Esophagus muscularis mucosa (tissue), 4 donors: ENCODE data around the gene LMNTD2. TPM values are rescaled to one million over a fixed set of nuclear protein-coding genes. Genes with fewer than 3 reads are reported as not detected.

Experiments
- DNase-seq: peaks from one replicate; pipeline ENCODE4 v3.0.0-alpha.2; 2017; ENCODE audit errors: extremely low spot score
- H3K27ac ChIP-seq, 4 donors: fragments of 200-600 bp; sonication (generic); replicated peaks in 1 of 4; 1 replicate in 3 of 4; 2 replicates in 1 of 4; pipeline ENCODE4 v1.5.1; 2016 to 2019; ENCODE audit warnings: mild to moderate bottlenecking in 1 of 4
- H3K27me3 ChIP-seq, 4 donors: fragments of 200-600 bp; sonication (generic); one replicate each; pipeline versions ENCODE4 v1.5.1 to v1.6.0; 2016 to 2019
- H3K36me3 ChIP-seq, 4 donors: fragments of 200-600 bp; sonication (generic); one replicate each; pipeline ENCODE4 v1.5.1; 2016 to 2019
- H3K4me1 ChIP-seq, 4 donors: fragments of 200-600 bp; sonication (generic); one replicate each; pipeline ENCODE4 v1.5.1; 2016 to 2019
- H3K4me3 ChIP-seq, 4 donors: fragments of 200-600 bp; sonication (generic); 1 replicate in 2 of 4; 2 replicates in 2 of 4; pipeline ENCODE4 v1.5.1; 2016 to 2019; ENCODE audit warnings: mild to moderate bottlenecking in 4 of 4, moderate library complexity in 1 of 4
- H3K9me3 ChIP-seq, 4 donors: fragments of 200-600 bp; sonication (generic); 1 replicate in 3 of 4; 2 replicates in 1 of 4; pipeline ENCODE4 v1.5.1; 2016 to 2019
- EP300 ChIP-seq: sonication (generic); formaldehyde crosslinking; IDR thresholded peaks from one replicate; pipeline ENCODE4 v1.6.1; 2017; ENCODE audit warnings: antibody characterized with exemption
- POLR2A ChIP-seq: fragments of 450-650 bp; IDR thresholded peaks from one replicate; pipeline ENCODE4 v1.6.1; 2017; ENCODE audit warnings: antibody characterized with exemption, moderate library complexity, mild to moderate bottlenecking, low read depth
- POLR2AphosphoS5 ChIP-seq, 2 donors: sonication (generic); formaldehyde crosslinking; IDR thresholded peaks; one replicate each; pipeline ENCODE4 v1.6.1; 2017; ENCODE audit warnings: antibody characterized with exemption in 2 of 2
- WGBS: methylation state at CpG from one replicate; pipeline ENCODE4 v1.1.5; 2018; 5-methylcytosine and 5-hydroxymethylcytosine counted together
- intact Hi-C: fragments of 100-400 bp; cut with DNase I; formaldehyde crosslinking; loops from one replicate; pipeline ENCODE4 v1.15.1; 2023
- total RNA-seq, 4 donors: library from RNA; depleted of rRNA; stranded (reverse); fragments of >200 nt; gene quantifications; one replicate each; pipeline versions ENCODE4 v1.1.0 to v1.2.1, GENCODE V29; 2016
- TF ChIP-seq, protein P1 (sequence below), 3 experiments: fragments of 200-600 bp in 2 of 3; fragments of 450-650 bp in 1 of 3; sonication (generic) in 2 of 3; IDR thresholded peaks; one replicate each; pipeline ENCODE4 v1.5.1; 2017 to 2019; ENCODE audit warnings: antibody characterized with exemption in 3 of 3, mild to moderate bottlenecking in 2 of 3, moderate library complexity in 1 of 3

Gene LMNTD2
- total RNA-seq, 4 donors from 2014 or later = 0.52 to 3.1 (median 1.7) TPM

DNA sequence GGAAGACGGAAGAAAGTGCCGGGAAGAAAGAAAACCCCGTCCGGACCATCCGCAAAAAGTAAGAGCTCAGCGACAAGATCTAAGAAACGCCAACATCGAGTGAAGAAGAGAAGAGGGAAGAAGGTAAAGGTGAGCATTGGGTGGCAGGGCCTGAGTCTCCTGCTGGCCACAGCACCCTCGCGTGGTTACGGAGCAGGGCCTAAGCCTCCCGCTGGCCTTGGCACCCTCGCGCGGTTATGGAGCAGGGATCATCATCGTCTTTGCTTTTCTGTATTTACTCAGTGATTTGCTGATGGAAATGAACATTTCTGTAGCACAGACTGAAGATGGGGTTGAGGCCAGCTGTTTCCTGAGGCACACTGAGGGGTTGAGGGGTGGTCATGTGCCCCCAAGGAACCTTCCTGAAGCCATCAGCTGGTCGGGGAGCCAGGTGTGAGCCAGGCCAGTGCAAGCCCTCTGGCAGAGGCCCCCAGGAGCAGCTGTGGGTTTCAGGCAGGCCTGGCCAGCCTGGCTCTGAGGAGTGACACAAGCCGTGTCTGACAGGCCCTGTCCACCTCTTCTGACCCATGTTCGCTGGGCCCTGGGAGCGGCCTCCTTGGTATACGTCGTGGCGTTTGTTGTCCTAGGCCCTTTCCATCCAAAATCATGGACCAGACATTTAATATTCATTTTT lies 41.2 kb upstream of the LMNTD2 start:
- Histone ChIP-seq H3K4me1 (peaks cover 4 to 13% (median 8%) of the 10 kb centered on the region in 4 donors), H3K36me3 (peaks cover 78 to 100% (median 99%) of the 10 kb centered on the region in 4 donors), H3K4me3 (no peak overlapping the region), H3K27me3 (no peaks in the 10 kb centered on the region), H3K27ac (no peak overlapping the region), H3K9me3 (no peaks in the 10 kb centered on the region)
- 95% methylated on average over 22 of the region's 23 CpGs for WGBS
- DNase-seq = no peak
- TF ChIP-seq POLR2A (no peak), EP300 (no peak), POLR2AphosphoS5 (IDR thresholded peaks at IDR 0.05) (no peak)
- TF ChIP-seq, protein P1, sequence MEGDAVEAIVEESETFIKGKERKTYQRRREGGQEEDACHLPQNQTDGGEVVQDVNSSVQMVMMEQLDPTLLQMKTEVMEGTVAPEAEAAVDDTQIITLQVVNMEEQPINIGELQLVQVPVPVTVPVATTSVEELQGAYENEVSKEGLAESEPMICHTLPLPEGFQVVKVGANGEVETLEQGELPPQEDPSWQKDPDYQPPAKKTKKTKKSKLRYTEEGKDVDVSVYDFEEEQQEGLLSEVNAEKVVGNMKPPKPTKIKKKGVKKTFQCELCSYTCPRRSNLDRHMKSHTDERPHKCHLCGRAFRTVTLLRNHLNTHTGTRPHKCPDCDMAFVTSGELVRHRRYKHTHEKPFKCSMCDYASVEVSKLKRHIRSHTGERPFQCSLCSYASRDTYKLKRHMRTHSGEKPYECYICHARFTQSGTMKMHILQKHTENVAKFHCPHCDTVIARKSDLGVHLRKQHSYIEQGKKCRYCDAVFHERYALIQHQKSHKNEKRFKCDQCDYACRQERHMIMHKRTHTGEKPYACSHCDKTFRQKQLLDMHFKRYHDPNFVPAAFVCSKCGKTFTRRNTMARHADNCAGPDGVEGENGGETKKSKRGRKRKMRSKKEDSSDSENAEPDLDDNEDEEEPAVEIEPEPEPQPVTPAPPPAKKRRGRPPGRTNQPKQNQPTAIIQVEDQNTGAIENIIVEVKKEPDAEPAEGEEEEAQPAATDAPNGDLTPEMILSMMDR (IDR thresholded peaks at IDR 0.05) = no peak
- intact Hi-C loops = no loop called here

DNA sequence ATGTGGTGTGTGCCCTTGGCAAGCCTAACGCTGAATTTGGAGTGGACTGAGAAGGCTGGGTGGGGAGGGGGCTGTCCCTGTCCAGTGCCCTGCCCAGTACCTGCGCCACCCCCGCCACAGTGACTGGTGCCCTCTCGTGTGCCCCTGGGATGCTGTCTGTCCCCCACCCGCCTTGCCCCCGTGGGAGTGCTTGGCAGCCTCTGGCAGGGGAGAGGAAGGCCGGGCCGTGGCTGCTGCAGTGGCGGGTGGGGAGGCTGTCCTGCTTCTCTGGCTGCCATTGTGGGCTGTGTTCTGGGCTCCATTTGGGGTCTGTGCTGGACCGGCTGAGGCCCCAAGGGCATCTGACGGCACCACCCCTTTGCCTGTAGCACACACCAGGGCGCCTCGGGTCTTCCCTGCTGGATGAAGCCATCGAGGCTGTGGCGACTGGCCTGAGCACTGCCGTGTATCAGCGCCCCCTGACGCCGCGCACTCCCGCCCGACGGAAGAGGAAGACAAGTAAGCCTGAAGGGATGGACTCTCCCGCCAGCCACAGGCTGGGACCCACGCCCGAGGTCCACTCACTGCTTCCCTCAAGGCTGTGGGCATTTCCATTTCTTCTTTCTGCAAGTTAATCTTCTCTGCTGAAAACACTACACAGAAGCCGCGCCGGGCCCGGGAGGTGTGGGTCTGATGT lies 37.6 kb upstream of the LMNTD2 start:
- H3K9me3 ChIP-seq = no peaks in the 10 kb centered on the region
- intact Hi-C loops = no loop called here
- no peak for DNase-seq
- no peak overlapping the region for H3K27ac ChIP-seq
- WGBS = 88% methylated on average over 21 of the region's 30 CpGs
- TF ChIP-seq POLR2A (no peak), EP300 (no peak), POLR2AphosphoS5 (IDR thresholded peaks at IDR 0.05) (no peak)
- TF ChIP-seq, protein P1 (IDR thresholded peaks at IDR 0.05) = no peak
- no peaks in the 10 kb centered on the region for H3K4me1 ChIP-seq
- H3K4me3 ChIP-seq = no peak overlapping the region
- H3K36me3 ChIP-seq = peaks cover 79 to 100% (median 99%) of the 10 kb centered on the region in 4 donors
- no peaks in the 10 kb centered on the region for H3K27me3 ChIP-seq

DNA sequence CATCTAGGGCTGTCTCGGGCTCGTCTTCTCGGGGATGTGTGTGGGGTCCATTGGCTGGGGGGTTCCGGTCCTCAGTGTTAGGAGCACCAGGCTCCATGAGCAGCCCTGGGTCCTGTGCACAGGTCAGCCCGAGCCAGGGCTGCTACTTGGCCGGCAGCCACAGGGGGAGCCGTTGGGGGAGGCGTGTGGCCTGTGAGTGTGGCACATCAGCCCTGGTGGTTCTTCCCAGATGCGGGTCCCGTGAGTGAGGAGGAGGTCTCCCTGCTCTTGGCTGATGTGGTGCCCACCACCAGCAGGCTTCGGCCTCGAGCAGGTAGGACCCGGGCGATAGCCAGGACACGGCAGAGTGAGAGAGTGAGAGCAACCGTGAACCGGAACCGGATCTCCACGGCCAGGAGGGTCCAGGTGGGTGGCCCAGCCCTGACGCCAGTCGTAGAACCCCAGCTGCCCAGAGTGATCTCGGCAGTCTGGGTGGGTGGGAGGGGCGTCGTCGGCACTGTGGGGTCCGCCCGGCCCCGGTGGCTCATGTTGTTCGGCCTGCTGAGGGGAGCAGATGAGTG lies 36.7 kb upstream of the LMNTD2 start:
- no peaks in the 10 kb centered on the region for H3K27me3 ChIP-seq
- TF ChIP-seq POLR2AphosphoS5 (IDR thresholded peaks at IDR 0.05) (no peak), POLR2A (no peak), EP300 (no peak)
- TF ChIP-seq, protein P1 (IDR thresholded peaks at IDR 0.05) = no peak
- intact Hi-C loops = no loop called here
- H3K4me3 ChIP-seq = no peak overlapping the region
- no peak for DNase-seq
- H3K36me3 ChIP-seq = peaks cover 79 to 100% (median 99%) of the 10 kb centered on the region in 4 donors
- H3K27ac ChIP-seq = no peak overlapping the region
- no peaks in the 10 kb centered on the region for H3K9me3 ChIP-seq
- no peaks in the 10 kb centered on the region for H3K4me1 ChIP-seq
- 92% methylated on average over 15 of the region's 29 CpGs for WGBS

DNA sequence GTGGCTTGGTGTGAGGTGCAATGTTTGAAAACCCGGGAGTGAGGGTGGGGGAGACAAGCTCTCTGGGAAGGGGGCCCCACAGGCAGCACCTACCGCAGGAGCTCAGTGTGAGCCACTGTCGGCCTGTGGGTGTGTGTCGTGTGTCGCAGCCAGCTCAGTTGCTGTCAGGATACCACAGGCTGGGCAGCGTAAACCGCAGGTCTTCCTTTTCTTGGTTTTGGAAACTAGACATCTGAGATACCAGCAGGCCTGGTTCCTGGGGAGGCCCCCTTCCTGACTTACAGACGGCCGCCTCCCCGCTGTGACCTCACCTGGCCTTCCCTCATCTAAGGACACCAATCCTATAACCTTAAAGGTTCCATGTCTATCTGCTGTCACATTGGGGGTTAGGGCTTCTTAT lies 35.8 kb upstream of the LMNTD2 start:
- no peak overlapping the region for H3K4me3 ChIP-seq
- H3K9me3 ChIP-seq = no peaks in the 10 kb centered on the region
- DNase-seq = no peak
- H3K4me1 ChIP-seq = no peaks in the 10 kb centered on the region
- no peaks in the 10 kb centered on the region for H3K27me3 ChIP-seq
- H3K36me3 ChIP-seq = peaks cover 75 to 100% (median 98%) of the 10 kb centered on the region in 4 donors
- TF ChIP-seq, protein P1 (IDR thresholded peaks at IDR 0.05) = no peak
- TF ChIP-seq POLR2AphosphoS5 (IDR thresholded peaks at IDR 0.05) (no peak), EP300 (no peak), POLR2A (no peak)
- intact Hi-C loops = no loop called here
- H3K27ac ChIP-seq = no peak overlapping the region
- WGBS = 89% methylated on average over 6 of the region's 10 CpGs
